ENCODE results near the gene SPRR1B. TPM values are rescaled to one million over a fixed set of nuclear protein-coding genes. Genes with fewer than 3 reads are reported as not detected.

The SPRR1B gene
- total RNA-seq, 4 donors from 2014 or later, result not detected

DNA sequence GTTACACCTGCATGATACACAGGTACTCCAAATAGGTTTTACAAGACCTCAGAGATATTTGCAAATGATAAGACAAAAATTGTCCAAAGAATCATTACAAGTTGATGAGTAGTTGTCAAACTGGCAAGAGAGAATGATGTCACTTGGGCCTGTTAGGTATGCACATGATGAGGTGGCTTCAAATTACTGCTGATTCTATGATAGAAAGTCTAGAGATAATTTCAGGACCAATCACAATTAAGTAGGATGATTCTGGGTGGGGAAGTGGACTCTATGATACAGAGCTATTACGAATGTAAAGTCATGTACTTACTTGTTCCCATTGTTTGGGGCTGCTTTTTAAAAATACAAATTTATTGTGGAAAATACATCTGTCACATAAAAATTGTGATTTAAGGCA is 5.2 kb upstream of the SPRR1B start:
- Histone ChIP-seq H3K4me3 (no peak overlapping the region), H3K36me3 (no peaks in the 10 kb centered on the region), H3K27me3 (no peaks in the 10 kb centered on the region), H3K4me1 (no peaks in the 10 kb centered on the region), H3K9me3 (no peaks in the 10 kb centered on the region), H3K27ac (no peak overlapping the region)
- TF ChIP-seq CTCF (IDR thresholded peaks at IDR 0.05), result no peak
- no peak for TF ChIP-seq EP300 (IDR thresholded peaks at IDR 0.05)
- TF ChIP-seq POLR2A (IDR thresholded peaks at IDR 0.05), result no peak
- WGBS, 2 donors, result 82 to 86% methylated on average over 1 of the region's 1 CpG
- DNase-seq (ENCODE audit: low spot score in 2 of 2), result no peak

GRCh38 chr1:153028766-153029165 is 2.2 kb upstream of the SPRR1B start:
- Histone ChIP-seq H3K4me3 (no peak overlapping the region), H3K4me1 (no peaks in the 10 kb centered on the region), H3K27ac (no peak overlapping the region), H3K9me3 (no peaks in the 10 kb centered on the region), H3K27me3 (no peaks in the 10 kb centered on the region), H3K36me3 (no peaks in the 10 kb centered on the region)
- no peak for DNase-seq (ENCODE audit: low spot score in 2 of 2)
- 57 to 74% methylated on average over 1 of the region's 1 CpG for WGBS, 2 donors
- no peak for TF ChIP-seq POLR2A (IDR thresholded peaks at IDR 0.05)

DNA sequence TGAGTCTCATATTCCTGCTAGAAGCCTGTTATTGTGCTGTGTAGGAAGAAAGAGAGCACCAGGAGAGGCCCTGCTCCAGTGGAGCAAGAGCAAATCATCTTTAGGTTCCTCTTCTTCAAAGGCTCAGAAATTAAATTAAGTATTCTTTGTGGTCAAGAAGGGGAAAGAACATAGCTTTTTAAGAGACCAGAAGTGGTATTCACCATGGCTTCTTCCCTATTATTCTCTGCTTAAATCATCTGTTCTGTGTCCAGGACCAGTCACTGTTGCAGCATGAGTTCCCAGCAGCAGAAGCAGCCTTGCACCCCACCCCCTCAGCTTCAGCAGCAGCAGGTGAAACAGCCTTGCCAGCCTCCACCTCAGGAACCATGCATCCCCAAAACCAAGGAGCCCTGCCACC is 1.1 kb downstream of the SPRR1B start:
- Histone ChIP-seq H3K27me3 (no peaks in the 10 kb centered on the region), H3K9me3 (peaks cover 0 to 7% (median 0%) of the 10 kb centered on the region in 4 donors), H3K4me1 (no peaks in the 10 kb centered on the region), H3K36me3 (no peaks in the 10 kb centered on the region), H3K4me3 (no peak overlapping the region), H3K27ac (no peak overlapping the region)
- TF ChIP-seq CTCF (IDR thresholded peaks at IDR 0.05), result no peak
- TF ChIP-seq EP300 (IDR thresholded peaks at IDR 0.05), result no peak
- no peak for TF ChIP-seq POLR2A (IDR thresholded peaks at IDR 0.05)
- no peak for DNase-seq (ENCODE audit: low spot score in 2 of 2)

- Histone ChIP-seq H3K27me3 (no peaks in the 10 kb centered on the region), H3K9me3 (peaks cover 0 to 7% (median 0%) of the 10 kb centered on the region in 4 donors), H3K27ac (no peak overlapping the region), H3K36me3 (no peaks in the 10 kb centered on the region), H3K4me1 (no peaks in the 10 kb centered on the region), H3K4me3 (no peak overlapping the region)
- no peak for DNase-seq (ENCODE audit: low spot score in 2 of 2)
- 38 to 43% methylated on average over 3 of the region's 3 CpGs for WGBS, 2 donors
- TF ChIP-seq POLR2A (IDR thresholded peaks at IDR 0.05) (no peak), EP300 (IDR thresholded peaks at IDR 0.05) (no peak), CTCF (IDR thresholded peaks at IDR 0.05) (no peak)
Observed at GRCh38 chr1:153032677-153033308, 1.8 kb downstream of the SPRR1B start.

DNA sequence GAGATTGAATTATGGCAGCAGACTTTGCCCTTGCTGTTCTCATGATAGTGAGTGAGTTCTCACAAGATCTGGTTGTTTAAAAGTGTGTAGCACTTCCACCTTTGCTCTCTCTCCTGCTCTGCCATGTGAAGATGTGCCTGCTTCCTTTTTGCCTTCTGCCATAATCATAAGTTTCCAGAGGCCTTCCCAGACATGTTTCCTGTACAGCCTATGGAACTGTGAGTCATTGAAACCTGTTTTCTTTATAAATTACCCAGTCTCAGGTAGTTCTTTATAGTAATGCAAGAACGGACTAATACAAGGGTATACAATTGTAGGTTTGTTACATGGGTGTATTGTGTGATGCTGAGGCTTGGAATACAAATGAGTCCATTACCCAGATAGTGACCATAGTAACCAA is 4.2 kb downstream of the SPRR1B start:
- no peaks in the 10 kb centered on the region for H3K4me1 ChIP-seq
- DNase-seq (ENCODE audit: low spot score in 2 of 2), result no peak
- no peak overlapping the region for H3K4me3 ChIP-seq
- peaks cover 0 to 7% (median 0%) of the 10 kb centered on the region in 4 donors for H3K9me3 ChIP-seq
- H3K27me3 ChIP-seq, result no peaks in the 10 kb centered on the region
- TF ChIP-seq POLR2A (IDR thresholded peaks at IDR 0.05), result no peak
- no peak for TF ChIP-seq EP300 (IDR thresholded peaks at IDR 0.05)
- TF ChIP-seq CTCF (IDR thresholded peaks at IDR 0.05), result no peak
- H3K36me3 ChIP-seq, result no peaks in the 10 kb centered on the region
- 84 to 85% methylated on average over 1 of the region's 1 CpG for WGBS, 2 donors
- no peak overlapping the region for H3K27ac ChIP-seq
